Nephron (organoid): Measurements from ENCODE around the gene SEC22A.

Experiments used
- H3K27ac Mint-ChIP-seq, 3 experiments: 2 replicates each; pipeline ENCODE4 v1.8.0; 2020; ENCODE audit warnings: mixed read lengths in 3 of 3, mild to moderate bottlenecking in 2 of 3, moderate library complexity in 1 of 3
- H3K27me3 Mint-ChIP-seq: 2 replicates; pipeline ENCODE4 v1.8.0; 2021; ENCODE audit warnings: low read depth, mild to moderate bottlenecking, moderate library complexity, mixed read lengths
- H3K36me3 Mint-ChIP-seq: 2 replicates; pipeline ENCODE4 v1.8.0; 2020; ENCODE audit warnings: low read depth, mixed read lengths
- H3K4me1 Mint-ChIP-seq: 2 replicates; pipeline ENCODE4 v1.8.0; 2020; ENCODE audit warnings: mixed read lengths
- H3K4me3 Mint-ChIP-seq, 3 experiments: 2 replicates each; pipeline ENCODE4 v1.8.0; 2020; ENCODE audit warnings: mild to moderate bottlenecking in 3 of 3, mixed read lengths in 3 of 3, moderate library complexity in 2 of 3
- H3K9me3 Mint-ChIP-seq: 2 replicates; pipeline ENCODE4 v1.8.0; 2020; ENCODE audit warnings: mixed read lengths
- CTCF ChIP-seq, 3 experiments: fragments of 200-600 bp; sonication (generic); IDR thresholded peaks; one replicate each; pipeline ENCODE4 v1.5.0; 2021; ENCODE audit warnings: antibody characterized with exemption in 3 of 3; ENCODE audit not compliant: unreplicated experiment in 3 of 3

Gene SEC22A

DNA sequence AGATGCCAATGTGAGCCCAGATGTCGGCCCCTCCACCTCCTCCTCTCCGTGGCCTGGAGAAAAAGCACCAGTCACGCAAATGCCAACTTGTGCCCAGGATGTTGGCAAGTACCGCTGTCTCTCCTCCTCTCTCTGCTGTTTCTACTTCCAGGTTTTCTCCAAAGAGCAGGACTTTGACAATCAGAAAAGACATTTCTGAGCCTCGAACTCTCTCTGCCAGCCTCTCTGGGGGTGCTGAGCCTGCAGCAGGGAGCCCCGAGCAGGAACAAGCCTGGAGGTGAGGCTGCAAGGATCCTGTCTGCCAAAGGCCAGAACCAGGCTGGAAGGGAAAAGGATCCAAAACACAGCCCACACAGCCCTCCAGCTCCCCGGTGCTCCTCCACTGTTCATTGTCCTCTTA lies 89.7 kb downstream of the SEC22A start:
- Mint-ChIP-seq H3K36me3 (peaks cover 19% of the 10 kb centered on the region), H3K27ac (no peak overlapping the region), H3K27me3 (peaks cover 5% of the 10 kb centered on the region), H3K4me3 (no peak overlapping the region), H3K4me1 (no peaks in the 10 kb centered on the region), H3K9me3 (peaks cover 7% of the 10 kb centered on the region)
- TF ChIP-seq CTCF (IDR thresholded peaks at IDR 0.05; ENCODE audit: unreplicated experiment in 3 of 3) = no peak

DNA sequence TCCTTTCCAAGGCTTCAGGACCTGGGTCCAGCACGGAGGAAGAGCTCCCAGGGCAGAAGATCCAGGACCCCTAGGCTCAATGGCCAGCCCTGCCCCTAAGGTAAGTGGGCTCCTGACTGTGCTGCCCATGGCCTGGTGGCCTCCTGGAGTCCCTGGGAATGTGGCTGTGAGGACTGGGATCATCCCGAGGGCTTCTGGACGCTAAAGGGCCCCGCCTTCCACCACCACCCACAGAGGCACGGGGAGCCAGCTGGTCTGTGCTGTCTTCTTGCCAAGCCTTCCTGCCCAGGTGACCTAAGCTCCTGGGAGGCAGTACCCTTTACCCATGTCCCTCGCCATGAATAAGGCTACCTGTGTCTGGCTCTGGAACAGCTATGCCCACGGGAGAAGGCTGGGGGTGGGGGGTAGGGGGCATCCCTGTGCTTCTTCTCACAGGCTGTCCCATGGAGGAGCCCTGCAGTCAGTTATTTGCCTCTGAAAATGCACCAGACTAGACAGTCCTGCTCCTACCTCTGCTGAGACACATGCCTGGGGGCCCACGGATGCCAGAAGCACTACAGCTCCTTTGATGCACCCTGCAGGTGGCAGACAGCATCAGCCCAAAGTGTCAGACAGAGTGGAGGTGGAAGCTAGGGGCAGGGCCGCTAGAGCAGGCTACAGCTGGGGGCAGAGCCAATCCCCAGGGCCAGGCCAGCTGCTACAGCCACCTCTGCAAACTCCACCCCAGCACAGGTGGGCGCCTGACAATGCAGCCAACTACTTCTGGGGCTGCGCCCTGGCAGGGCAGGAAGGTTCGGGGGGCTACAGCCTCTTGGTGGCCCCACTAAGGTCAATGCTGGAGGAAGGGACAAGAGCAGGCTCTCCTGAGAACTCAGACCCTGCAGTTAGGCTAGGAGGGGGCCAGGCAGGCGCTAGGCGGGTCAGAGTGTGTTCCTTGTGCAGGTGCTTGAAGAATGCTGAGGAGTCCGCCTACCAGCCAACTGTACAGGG lies 90.9 kb downstream of the SEC22A start:
- Mint-ChIP-seq H3K36me3 (peaks cover 16% of the 10 kb centered on the region), H3K4me3 (no peak overlapping the region), H3K27ac (no peak overlapping the region), H3K4me1 (no peaks in the 10 kb centered on the region), H3K9me3 (peaks cover 7% of the 10 kb centered on the region), H3K27me3 (peaks cover 3% of the 10 kb centered on the region)
- TF ChIP-seq CTCF (IDR thresholded peaks at IDR 0.05; ENCODE audit: unreplicated experiment in 3 of 3) = no peak

DNA sequence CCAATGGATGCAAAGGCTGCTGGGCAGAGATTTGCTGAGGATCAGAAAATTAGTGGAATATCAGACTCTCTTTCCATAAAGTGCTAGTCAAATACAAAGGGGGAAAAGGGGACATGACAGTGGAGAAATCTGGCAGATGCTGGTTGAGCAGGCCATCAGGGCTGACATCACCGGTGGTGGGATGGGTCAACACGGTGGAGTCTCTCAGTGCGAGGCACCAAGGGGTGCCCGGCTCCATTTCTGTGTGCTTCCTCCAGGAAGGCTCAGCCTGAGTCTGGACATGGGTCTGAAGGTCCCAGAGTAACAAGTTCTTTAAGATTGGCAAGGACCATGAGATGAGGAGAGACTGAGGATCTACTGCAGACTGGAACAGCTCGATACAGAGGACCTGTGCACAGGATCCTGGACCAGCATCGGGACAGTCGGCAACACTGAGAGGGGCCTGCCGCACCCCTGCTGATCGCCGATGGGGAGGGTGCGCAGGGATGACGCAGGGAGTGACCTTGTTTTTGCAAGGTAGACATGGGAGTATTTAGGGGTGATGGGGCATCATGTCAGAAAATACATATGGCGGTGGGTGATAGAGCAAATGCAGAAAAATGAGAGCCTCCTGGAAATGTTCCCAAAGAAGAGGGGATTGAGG lies 92.7 kb downstream of the SEC22A start:
- Mint-ChIP-seq H3K4me3 (no peak overlapping the region), H3K9me3 (peaks cover 7% of the 10 kb centered on the region), H3K27me3 (peaks cover 3% of the 10 kb centered on the region), H3K4me1 (no peaks in the 10 kb centered on the region), H3K27ac (no peak overlapping the region), H3K36me3 (peaks cover 16% of the 10 kb centered on the region)
- no peak for TF ChIP-seq CTCF (IDR thresholded peaks at IDR 0.05; ENCODE audit: unreplicated experiment in 3 of 3)

- peaks cover 3% of the 10 kb centered on the region for H3K27me3 Mint-ChIP-seq
- peaks cover 13% of the 10 kb centered on the region for H3K36me3 Mint-ChIP-seq
- no peak overlapping the region for H3K27ac Mint-ChIP-seq
- H3K4me3 Mint-ChIP-seq = no peak overlapping the region
- no peak for TF ChIP-seq CTCF (IDR thresholded peaks at IDR 0.05; ENCODE audit: unreplicated experiment in 3 of 3)
- H3K4me1 Mint-ChIP-seq = no peaks in the 10 kb centered on the region
- peaks cover 7% of the 10 kb centered on the region for H3K9me3 Mint-ChIP-seq
Observed at GRCh38 chr3:123295171-123295900, 93.6 kb downstream of the SEC22A start.

GRCh38 chr3:123295901-123296250 lies 94.1 kb downstream of the SEC22A start:
- TF ChIP-seq CTCF (IDR thresholded peaks at IDR 0.05; ENCODE audit: unreplicated experiment in 3 of 3) = no peak
- Mint-ChIP-seq H3K27me3 (peaks cover 3% of the 10 kb centered on the region), H3K36me3 (peaks cover 13% of the 10 kb centered on the region), H3K27ac (no peak overlapping the region), H3K4me1 (no peaks in the 10 kb centered on the region), H3K9me3 (peaks cover 7% of the 10 kb centered on the region), H3K4me3 (no peak overlapping the region)
